ENCODE results near the gene PRF1. TPM values are rescaled to one million over a fixed set of nuclear protein-coding genes. Genes with fewer than 3 reads are reported as not detected.

The PRF1 gene
- total RNA-seq, 4 donors from 2014 or later = 0.18 to 2.1 (median 0.31) TPM; not detected in 1

DNA sequence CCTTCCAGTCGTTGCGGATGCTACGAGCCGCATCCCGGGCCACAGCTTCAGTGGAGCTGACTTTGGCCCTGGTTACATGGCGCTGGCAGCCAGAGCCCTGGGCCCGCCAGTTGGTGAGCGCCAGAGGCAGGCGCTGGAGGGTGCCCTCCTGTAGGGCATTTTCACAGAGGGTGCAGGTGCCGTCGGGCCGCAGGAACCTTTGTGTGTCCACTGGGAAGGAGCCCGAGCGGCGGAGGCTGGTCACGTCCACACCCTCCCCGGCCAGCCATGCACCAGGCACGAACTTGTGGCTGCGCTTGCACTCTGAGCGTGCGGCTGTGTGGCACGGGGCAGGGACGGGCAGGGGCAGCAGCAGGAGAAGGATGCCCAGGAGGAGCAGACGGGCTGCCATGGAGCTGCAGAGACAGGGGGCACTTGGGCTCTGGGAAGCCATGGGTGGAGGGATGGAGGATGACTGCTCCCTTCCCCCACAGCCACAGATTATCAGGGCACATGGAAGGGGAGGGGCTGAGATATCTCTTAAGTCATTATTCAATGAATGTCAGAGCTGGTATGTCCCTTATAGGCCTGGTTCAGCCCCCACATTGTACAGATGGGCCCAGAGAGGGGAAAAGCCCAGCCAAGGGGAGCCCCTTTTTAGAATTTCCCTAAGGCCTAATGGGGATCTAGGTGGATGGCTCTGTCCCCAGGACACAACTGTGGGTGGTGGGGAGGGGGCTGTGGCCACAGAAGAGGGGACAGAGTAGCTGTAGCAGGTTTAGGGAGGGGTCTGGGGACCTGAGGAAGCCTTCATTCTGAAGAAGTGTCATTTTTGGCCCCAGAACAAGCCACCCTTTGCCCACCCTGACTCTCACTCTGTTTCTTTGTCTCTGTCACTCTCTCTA is 1.8 kb downstream of the PRF1 start:
- Histone ChIP-seq H3K36me3 (no peaks in the 10 kb centered on the region), H3K27ac (no peak overlapping the region), H3K27me3 (no peaks in the 10 kb centered on the region), H3K4me3 (no peak overlapping the region), H3K4me1 (no peaks in the 10 kb centered on the region), H3K9me3 (no peaks in the 10 kb centered on the region)
- DNase-seq = no peak
- TF ChIP-seq POLR2A (IDR thresholded peaks at IDR 0.05) = no peak
- TF ChIP-seq, protein P1, sequence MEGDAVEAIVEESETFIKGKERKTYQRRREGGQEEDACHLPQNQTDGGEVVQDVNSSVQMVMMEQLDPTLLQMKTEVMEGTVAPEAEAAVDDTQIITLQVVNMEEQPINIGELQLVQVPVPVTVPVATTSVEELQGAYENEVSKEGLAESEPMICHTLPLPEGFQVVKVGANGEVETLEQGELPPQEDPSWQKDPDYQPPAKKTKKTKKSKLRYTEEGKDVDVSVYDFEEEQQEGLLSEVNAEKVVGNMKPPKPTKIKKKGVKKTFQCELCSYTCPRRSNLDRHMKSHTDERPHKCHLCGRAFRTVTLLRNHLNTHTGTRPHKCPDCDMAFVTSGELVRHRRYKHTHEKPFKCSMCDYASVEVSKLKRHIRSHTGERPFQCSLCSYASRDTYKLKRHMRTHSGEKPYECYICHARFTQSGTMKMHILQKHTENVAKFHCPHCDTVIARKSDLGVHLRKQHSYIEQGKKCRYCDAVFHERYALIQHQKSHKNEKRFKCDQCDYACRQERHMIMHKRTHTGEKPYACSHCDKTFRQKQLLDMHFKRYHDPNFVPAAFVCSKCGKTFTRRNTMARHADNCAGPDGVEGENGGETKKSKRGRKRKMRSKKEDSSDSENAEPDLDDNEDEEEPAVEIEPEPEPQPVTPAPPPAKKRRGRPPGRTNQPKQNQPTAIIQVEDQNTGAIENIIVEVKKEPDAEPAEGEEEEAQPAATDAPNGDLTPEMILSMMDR (IDR thresholded peaks at IDR 0.05 in 4 of 5, conservative IDR thresholded peaks at IDR 0.05 in 1 of 5) = no peak
- in situ Hi-C loops (cut with MboI; ENCODE audit: low sequenced_read_pairs in 4 of 4) (no loop called here), intact Hi-C loops (cut with DNase I; ENCODE audit: low total_unique reads) (no loop called here)
- no peak for ATAC-seq

DNA sequence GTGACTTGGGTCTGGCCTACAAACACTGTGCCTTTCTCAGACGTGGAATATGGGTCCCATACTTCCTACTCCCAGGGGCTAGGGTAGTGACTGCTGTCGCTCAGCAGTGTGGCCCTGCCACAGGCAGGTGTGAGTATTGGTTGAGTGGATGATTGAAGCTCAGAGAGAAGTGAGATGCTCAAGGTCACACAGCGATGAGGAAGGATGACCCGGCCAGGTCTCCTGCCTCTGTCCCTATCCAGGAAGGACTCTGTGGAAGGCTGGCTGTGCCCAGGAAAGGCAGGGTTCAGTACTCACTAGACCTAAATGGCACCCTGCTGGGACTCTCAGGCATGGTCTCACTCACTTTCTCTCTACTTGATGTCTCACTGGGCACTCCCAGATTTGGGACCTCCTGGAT is 2.8 kb downstream of the PRF1 start:
- no peak for ATAC-seq
- no peaks in the 10 kb centered on the region for H3K27me3 ChIP-seq
- intact Hi-C loops (cut with DNase I; ENCODE audit: low total_unique reads) = no loop called here

DNA sequence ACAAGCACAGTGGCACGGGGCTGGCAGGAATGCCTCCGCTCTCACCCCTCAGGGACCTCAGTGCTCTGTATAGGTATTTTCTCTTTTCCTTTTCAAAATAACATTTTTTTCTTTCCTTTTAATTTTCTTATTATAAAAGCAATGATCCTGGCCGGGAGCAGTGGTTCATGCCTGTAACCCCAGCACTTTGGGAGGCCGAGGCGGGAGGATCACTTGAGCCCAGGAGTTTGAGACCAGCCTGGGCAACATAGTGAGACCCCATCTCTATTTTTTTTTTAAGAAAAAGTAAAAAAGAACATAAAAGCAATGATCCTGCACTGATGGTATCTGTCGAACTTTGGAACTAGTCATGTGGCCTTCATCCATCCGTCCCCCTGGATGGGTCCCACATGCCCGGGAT is 3.2 kb downstream of the PRF1 start:
- H3K4me1 ChIP-seq = no peaks in the 10 kb centered on the region
- H3K27ac ChIP-seq = no peak overlapping the region
- H3K9me3 ChIP-seq = no peaks in the 10 kb centered on the region
- H3K4me3 ChIP-seq = no peak overlapping the region
- in situ Hi-C loops (cut with MboI; ENCODE audit: low sequenced_read_pairs in 4 of 4) = no loop called here
- intact Hi-C loops (cut with DNase I; ENCODE audit: low total_unique reads) = no loop called here
- ATAC-seq = no peak
- H3K27me3 ChIP-seq = no peaks in the 10 kb centered on the region
- H3K36me3 ChIP-seq = no peaks in the 10 kb centered on the region
- TF ChIP-seq, protein P1 (IDR thresholded peaks at IDR 0.05 in 4 of 5, conservative IDR thresholded peaks at IDR 0.05 in 1 of 5) = no peak
- TF ChIP-seq POLR2A (IDR thresholded peaks at IDR 0.05) = no peak
- DNase-seq = no peak

More for the DNA sequence above, 2.8 kb downstream of the PRF1 start:
- no peak for TF ChIP-seq POLR2A (IDR thresholded peaks at IDR 0.05)
- TF ChIP-seq, protein P1 (IDR thresholded peaks at IDR 0.05 in 4 of 5, conservative IDR thresholded peaks at IDR 0.05 in 1 of 5) = no peak
- Histone ChIP-seq H3K4me1 (no peaks in the 10 kb centered on the region), H3K9me3 (no peaks in the 10 kb centered on the region), H3K4me3 (no peak overlapping the region), H3K27ac (no peak overlapping the region), H3K36me3 (no peaks in the 10 kb centered on the region)
- DNase-seq = no peak
- in situ Hi-C loops (cut with MboI; ENCODE audit: low sequenced_read_pairs in 4 of 4) = no loop called here

GRCh38 chr10:70598857-70599295 is 3.7 kb downstream of the PRF1 start:
- no peaks in the 10 kb centered on the region for H3K9me3 ChIP-seq
- H3K27ac ChIP-seq = no peak overlapping the region
- H3K27me3 ChIP-seq = no peaks in the 10 kb centered on the region
- intact Hi-C loops (cut with DNase I; ENCODE audit: low total_unique reads) (no loop called here), in situ Hi-C loops (cut with MboI; ENCODE audit: low sequenced_read_pairs in 4 of 4) (no loop called here)
- H3K4me3 ChIP-seq = no peak overlapping the region
- ATAC-seq (no peak), DNase-seq (no peak)
- no peaks in the 10 kb centered on the region for H3K36me3 ChIP-seq
- H3K4me1 ChIP-seq = no peaks in the 10 kb centered on the region
- TF ChIP-seq, protein P1 (IDR thresholded peaks at IDR 0.05 in 4 of 5, conservative IDR thresholded peaks at IDR 0.05 in 1 of 5) = no peak
- TF ChIP-seq POLR2A (IDR thresholded peaks at IDR 0.05) = no peak

All from gastrocnemius medialis (tissue), 4 donors.